NCI-H345 treated with DMSO at 0.1 percent for 48 hours (cell line): ENCODE data around the gene ARMH3.
"Not testable (repeated sequence)": the region's sequence is repeated elsewhere in the genome, so short reads cannot be mapped to it uniquely, and the experiment has no call there.

Experiments used
- DNase-seq: peaks from one replicate; lab custom pipeline; 2025; ENCODE audit not compliant: unreplicated experiment; lab: John Stamatoyannopoulos, UW

The ARMH3 gene

GRCh38 chr10:102055647-102056419 is at the start of gene ARMH3:
ARMH3 (minus strand) TSS chr10:102056173; CDS start chr10:102040114, 16,059 bp downstream.
- peak; percentile 84 for DNase-seq

DNA sequence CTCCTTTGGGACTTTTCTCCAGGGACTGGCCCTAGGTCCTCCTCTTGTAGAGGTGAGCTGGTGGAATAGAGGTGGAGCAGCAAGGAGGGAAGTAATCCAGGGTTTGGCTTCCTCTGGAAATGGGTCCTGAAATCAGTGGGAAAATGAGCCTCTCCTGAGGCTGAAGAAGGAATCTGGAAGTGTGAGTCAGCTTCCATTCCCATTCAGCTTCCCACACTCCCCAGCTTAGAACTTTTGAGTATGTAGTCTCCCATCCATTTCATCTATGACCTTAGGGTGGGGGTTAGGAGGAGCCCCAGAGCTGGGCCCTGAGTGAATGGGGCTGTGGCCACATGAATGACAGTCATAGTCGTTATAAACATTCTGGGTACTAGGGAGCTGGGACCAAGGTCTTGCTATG is 46.4 kb upstream of the ARMH3 start:
- no peak for DNase-seq

DNA sequence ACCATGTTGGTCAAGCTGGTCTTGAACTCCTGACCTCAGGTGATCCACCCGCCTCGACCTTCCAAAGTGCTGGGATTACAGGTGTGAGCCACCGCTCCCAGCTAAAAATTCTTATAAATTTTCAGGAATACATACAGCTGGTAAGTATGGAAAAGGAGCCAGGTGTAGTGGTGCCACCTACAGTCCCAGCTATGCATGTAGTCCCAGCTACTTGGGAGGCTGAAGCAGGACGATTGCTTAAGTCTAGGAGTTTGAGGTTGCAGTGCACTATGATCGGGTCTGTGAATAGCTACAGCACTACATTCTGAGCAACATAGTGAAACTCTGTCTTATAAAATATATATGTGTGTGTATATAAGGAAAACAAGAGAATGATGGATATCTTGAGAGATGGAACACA is 45.2 kb upstream of the ARMH3 start:
- DNase-seq: no peak

DNA sequence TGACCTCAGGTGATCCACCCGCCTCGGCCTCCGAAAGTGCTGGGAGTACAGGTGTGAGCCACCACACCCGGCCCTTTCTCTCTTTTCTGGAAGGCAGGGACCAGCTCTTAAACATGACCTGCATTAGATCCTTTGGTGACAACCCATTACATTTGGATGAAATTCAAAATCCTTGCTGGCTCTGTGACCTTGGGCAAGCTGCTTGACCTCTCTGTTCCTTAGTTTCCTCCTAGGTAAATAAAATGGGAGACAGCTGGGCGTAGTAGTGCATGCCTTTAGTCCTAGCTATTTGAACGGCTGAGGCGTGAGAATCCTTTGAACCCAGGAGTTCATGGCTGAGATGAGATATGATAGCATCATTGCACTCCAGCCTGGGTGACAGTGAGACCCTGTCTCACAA is 40.5 kb upstream of the ARMH3 start:
- no peak for DNase-seq

DNA sequence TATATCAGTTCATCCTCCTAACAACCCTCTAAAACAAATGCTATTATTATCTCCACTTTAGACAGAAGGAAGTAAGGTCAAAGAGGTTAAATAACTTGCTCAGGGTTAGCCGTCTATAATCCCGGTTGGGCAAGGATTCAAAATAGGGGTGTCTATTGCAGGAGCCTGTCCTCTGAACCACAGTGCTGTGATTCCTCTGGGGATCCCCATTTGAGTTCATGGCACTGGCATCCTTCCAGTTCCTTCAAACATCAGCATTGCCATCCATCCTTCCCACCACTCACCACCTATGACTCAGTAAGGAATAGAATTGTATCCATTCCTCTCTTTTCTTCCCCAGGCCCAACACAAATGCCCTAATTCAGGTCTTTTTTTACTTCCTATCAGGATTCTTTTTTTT is 34.8 kb upstream of the ARMH3 start:
- DNase-seq: no peak

GRCh38 chr10:102086196-102086595 is 30.2 kb upstream of the ARMH3 start:
- DNase-seq: no peak

GRCh38 chr10:102085336-102085735 is 29.4 kb upstream of the ARMH3 start:
- DNase-seq: no peak

DNA sequence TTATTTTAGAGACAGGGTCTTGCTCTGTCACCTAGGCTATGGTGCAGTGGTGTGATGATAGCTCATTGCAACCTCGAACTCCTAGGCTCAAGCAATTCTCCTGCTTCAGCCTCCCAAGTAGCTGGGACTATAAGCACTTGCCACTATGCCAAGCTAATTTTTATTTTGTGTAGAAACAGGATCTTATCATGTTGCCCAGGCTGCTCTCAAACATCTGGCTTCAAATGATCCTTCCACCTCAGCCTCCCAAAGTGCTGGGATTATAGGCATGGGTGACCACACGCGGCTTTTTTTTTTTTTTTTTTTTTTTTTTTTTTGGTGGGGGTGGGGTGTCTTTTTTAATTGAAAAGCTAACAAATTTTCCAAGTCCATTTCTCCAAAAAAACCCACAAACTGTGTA is 27.6 kb upstream of the ARMH3 start:
- DNase-seq: no peak

DNA sequence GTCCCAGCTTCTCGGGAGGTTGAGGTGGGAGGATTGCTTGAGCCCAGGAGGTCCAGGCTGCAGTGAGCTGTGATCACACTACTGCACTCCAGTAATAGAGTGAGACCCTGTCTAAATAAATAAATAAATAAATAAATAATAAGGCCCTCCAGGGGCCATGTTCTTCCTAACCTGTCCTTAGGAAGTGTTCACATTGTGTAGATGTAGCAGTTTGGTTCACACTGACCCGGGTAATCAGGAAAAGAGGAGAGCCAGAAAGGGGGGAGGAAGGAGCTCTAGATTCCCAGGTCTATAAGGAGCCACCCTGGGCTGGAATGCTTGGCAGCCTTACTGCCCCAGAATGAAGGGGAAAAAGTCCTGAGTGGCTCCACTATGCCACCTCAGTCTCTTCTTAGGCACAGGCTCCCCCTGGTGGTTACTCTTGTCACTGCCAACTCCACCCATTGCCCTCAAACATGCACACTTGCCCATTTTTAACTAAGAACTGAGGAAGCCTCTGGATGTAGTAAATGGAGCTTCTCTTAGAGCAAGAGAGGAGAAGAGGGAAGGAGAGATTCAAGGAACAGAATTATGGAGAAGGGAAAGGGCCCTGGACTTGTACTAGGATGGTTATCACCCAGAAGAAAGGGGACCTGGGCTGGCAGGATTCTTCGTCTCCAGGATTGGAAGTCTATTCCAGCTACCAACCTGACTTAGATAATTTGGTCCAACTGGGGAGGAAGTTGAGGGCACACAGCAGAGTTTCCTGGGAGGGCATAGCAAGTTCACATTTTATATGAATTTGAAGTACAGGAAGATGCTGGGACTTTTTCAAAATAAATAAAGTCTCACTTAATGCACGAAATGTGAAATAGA is 16.9 kb upstream of the ARMH3 start:
- DNase-seq: peak; percentile 13

DNA sequence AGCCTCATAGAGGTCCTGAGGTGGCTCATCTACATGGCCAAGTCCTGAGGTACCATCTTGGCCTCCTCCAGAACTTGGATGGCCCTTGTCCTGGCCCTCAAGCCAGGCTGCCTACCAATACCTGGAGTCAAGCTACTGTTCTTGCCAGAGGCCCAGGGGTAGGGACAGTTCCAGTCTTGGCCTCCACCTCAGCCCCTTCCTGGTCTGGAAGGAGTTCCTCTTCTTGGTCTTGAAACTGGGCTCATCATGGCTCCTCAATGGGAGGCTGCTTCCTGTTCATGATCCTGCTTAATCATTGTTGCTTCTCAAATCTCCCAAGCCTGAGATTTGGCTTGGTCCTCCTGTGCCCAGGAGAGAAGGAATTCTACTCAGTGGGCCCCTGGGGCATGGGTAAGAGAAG is 13.1 kb upstream of the ARMH3 start:
- DNase-seq: no peak

- DNase-seq: peak; percentile 22
Measured at GRCh38 chr10:102068216-102068615, 12.2 kb upstream of the ARMH3 start.

GRCh38 chr10:102067091-102067916 is 11.3 kb upstream of the ARMH3 start:
- DNase-seq: no peak

- no peak for DNase-seq
Measured at GRCh38 chr10:102066399-102067088, 10.6 kb upstream of the ARMH3 start.

GRCh38 chr10:102065561-102066398 is 9.8 kb upstream of the ARMH3 start:
- no peak for DNase-seq

DNA sequence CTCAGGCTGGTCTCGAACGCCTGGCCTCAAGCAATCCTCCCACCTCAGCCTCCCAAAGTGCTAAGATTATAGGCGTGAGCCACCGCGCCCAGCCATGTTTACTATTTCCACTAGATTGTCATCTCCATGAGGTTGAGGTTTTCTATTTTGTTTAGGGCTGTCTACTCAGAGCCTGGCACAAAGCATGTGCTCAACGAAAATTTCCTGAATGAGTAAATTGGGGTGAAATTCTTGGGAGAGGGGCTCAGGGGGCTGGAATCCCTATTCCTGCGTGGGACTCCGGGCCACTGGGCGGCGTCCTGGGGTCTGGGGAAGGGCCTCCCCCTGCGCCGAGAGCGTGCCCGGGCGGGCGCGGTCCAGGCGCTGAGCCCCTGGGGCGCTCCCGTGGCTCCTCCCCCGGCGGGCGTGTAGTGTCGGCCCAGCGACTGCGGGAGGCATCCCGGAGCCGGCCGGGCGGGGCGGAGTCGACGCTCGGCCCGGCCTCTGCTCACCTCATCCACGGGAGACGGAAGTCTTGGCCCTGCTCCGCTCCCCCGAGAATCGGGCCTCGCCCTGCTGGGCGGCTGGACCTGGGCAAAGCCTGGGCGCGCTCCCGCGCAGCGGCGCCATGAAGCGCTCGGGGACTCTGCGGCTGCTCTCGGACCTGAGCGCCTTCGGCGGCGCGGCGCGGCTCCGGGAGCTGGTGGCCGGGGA is 9.0 kb upstream of the ARMH3 start, which contains the start of gene HPS6:
HPS6 (plus strand) TSS at position 482 of the 693 bp plus-strand sequence; CDS start at position 608, 126 bp downstream.
- DNase-seq: peak; percentile 41

- no peak for DNase-seq
Measured at GRCh38 chr10:102064503-102064867, 8.5 kb upstream of the ARMH3 start.

GRCh38 chr10:102059987-102060386 is 4.0 kb upstream of the ARMH3 start:
- DNase-seq: no peak

DNA sequence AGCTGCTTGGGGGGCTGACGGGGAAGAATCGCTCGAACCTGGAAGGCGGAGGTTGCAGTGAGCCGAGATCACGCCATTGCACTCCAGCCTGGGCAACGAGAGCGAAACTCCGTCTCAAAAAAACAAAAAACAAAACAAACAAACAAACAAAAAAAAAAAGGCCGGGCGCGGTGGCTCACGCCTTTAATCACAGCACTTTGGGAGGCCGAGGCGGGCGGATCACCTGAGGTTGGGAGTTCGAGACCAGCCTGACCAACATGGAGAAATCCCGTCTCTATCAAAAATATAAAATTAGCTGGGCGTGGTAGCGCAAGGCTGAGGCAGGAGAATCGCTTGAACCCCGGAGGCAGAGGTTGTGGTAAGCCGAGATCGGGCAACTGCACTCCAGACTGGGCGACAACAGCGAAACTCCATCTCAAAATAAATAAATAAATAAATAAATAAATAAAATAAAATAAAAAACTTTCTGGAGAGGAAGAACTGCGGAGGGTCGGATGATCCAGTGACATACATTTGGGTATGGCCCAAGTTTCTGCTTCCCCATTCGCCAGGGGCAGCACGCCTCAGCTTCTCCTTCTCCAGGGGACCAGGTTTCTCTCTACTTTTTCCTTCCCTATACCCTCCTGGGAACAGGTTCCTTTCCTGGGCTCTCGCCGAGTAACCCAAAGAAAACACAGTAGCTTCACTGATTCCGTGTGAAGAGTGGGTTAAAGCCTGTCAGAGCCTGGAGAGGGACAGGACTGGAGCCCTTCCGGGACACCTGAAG is 909 bp downstream of the ARMH3 start:
- not testable (repeated sequence) for DNase-seq
